ENCODE measurements around the gene HDAC4.

DNA sequence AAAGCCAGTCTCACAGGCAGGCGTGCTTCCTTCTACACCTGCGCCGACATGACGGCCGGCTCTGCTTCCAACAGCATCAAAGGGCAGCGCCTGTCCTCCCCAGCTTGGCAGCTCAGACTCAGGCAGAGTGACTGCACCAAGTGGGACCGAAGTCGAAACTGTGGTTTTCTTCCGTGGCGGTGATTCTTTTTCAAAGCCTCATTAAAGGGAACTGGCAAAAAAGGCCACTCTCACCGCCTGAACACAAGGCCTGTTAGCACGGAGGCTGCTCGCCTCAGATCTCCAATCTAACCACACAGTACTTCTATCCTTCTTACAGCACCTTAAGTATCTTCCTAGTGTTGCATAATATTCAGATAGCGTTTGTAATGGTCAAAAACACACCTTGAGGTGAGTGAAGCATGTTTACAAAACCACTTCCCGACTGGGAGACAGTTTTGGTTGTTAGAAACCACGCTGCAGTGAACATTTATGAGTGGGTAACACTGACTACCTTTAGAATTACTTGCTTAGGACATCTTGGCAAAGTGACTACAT is 236.4 kb downstream of the HDAC4 start:
- TF ChIP-seq, protein P1, sequence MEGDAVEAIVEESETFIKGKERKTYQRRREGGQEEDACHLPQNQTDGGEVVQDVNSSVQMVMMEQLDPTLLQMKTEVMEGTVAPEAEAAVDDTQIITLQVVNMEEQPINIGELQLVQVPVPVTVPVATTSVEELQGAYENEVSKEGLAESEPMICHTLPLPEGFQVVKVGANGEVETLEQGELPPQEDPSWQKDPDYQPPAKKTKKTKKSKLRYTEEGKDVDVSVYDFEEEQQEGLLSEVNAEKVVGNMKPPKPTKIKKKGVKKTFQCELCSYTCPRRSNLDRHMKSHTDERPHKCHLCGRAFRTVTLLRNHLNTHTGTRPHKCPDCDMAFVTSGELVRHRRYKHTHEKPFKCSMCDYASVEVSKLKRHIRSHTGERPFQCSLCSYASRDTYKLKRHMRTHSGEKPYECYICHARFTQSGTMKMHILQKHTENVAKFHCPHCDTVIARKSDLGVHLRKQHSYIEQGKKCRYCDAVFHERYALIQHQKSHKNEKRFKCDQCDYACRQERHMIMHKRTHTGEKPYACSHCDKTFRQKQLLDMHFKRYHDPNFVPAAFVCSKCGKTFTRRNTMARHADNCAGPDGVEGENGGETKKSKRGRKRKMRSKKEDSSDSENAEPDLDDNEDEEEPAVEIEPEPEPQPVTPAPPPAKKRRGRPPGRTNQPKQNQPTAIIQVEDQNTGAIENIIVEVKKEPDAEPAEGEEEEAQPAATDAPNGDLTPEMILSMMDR (IDR thresholded peaks at IDR 0.05; ENCODE audit: insufficient read depth, low read depth, low read length) = no peak
- no peak for TF ChIP-seq EZH2 (IDR thresholded peaks at IDR 0.05; ENCODE audit: insufficient read depth, low read length)
